WI38 (cell line): ENCODE data around the gene AREL1.

Experiments
- H3K4me3 ChIP-seq: 2 replicates; pipeline ENCODE4 v1.5.1; 2011; ENCODE audit warnings: low read depth, mild to moderate bottlenecking, control low read depth, low read length
- TF ChIP-seq, protein P1 (sequence below): IDR thresholded peaks from 2 replicates; pipeline ENCODE4 v1.5.1; 2012; ENCODE audit warnings: low read depth, mild to moderate bottlenecking, control low read depth, low read length

Gene AREL1

DNA sequence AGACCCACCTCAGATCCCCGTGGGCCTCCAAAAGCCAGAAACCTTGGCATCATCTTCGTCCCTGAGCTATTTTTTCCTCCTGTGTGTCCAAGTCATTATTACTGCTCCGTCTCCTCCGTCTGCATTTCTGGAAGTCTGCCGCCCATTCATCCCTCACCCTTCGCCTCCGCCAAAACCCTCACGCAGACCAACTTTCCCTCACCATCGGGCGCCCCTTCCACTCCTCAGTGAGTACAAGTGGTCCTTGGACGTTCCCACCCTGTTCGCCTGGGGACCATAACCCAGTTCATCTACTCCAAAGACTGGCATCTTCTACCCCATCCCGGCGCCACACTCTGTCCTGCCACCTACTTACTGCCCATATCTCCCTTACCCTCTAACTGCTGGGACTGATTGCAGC lies 97.1 kb downstream of the AREL1 start:
- TF ChIP-seq, protein P1, sequence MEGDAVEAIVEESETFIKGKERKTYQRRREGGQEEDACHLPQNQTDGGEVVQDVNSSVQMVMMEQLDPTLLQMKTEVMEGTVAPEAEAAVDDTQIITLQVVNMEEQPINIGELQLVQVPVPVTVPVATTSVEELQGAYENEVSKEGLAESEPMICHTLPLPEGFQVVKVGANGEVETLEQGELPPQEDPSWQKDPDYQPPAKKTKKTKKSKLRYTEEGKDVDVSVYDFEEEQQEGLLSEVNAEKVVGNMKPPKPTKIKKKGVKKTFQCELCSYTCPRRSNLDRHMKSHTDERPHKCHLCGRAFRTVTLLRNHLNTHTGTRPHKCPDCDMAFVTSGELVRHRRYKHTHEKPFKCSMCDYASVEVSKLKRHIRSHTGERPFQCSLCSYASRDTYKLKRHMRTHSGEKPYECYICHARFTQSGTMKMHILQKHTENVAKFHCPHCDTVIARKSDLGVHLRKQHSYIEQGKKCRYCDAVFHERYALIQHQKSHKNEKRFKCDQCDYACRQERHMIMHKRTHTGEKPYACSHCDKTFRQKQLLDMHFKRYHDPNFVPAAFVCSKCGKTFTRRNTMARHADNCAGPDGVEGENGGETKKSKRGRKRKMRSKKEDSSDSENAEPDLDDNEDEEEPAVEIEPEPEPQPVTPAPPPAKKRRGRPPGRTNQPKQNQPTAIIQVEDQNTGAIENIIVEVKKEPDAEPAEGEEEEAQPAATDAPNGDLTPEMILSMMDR = no peak
- no peak overlapping the region for H3K4me3 ChIP-seq

DNA sequence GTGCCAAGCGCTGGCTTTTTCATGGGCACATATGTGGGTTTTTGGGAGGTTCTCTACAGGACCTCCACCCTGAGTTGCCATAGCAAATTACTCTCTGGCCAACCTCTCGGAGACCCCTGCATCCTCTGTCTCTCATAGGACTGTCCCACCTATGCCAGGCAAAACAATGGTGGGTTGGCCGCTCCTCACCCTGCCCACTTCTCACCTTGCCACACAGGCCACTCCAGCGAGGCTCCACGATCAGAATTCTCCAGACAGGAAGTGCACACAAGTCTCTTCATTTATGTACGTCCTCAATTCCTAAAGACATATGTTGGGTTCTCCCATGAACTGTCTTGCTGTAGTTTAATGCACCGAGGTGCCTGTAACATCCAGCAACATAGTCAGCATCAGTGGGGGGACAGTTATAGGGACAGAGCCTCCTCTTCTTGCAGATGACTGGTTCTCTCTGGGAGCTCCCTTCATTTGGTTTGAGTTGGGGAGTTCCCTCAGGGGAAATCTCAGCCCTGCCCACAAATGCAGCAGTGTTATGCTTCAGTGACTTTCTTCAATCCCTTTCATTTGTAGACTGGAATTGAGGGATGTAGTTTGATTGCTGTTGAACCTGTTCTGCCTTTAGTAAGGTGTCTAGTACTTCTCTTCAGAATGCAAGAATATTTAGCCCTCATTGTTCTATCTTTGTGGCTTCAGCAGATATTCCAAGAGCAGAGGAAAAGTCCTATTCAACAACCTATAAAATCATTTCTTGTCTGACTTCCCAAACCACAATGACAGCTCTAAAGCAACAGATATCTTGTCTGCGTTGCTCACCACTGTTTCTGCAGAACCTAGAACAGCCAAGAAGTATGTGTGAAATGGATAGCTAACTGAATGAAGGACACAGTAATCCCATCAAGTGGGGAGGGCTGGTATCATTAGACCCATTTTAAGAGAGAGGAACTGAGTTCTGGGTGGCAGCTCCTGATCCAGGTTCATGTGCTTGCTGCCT lies 98.1 kb downstream of the AREL1 start:
- no peak overlapping the region for H3K4me3 ChIP-seq
- TF ChIP-seq, protein P1 = no peak

DNA sequence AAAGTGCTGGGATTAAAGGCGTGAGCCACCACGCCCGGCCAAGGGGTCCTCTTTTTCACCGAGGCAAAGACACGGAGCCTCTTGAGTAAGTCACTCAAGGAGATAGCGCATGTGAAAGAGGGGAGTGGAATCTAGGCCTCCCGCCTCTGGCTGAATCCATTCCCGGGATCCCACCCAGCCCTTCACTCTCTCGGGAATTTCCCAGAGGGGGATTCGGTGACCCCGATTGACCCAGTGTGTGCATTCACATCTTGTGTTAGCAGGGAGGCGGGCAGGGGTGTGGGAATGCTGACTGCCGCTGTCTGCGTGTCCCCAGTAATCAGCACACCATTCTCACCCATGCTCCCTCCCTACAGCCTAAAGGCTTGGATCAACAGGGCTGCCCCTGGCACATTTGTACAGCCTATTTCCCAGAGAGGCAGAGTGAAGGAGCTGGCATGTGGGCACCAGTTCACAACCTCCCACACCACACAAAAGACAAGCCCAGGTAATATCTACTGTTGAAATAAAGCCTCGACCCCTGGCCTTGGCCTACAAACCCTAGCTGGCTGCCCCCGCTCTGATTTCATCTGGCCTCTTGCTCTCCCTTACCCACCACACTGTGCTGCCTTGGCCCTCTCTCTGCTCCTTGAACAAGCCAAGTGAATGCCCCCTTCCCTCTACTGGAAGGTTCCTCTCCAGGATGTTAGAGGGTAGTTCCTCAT lies 99.5 kb downstream of the AREL1 start:
- TF ChIP-seq, protein P1 = no peak
- H3K4me3 ChIP-seq = no peak overlapping the region

DNA sequence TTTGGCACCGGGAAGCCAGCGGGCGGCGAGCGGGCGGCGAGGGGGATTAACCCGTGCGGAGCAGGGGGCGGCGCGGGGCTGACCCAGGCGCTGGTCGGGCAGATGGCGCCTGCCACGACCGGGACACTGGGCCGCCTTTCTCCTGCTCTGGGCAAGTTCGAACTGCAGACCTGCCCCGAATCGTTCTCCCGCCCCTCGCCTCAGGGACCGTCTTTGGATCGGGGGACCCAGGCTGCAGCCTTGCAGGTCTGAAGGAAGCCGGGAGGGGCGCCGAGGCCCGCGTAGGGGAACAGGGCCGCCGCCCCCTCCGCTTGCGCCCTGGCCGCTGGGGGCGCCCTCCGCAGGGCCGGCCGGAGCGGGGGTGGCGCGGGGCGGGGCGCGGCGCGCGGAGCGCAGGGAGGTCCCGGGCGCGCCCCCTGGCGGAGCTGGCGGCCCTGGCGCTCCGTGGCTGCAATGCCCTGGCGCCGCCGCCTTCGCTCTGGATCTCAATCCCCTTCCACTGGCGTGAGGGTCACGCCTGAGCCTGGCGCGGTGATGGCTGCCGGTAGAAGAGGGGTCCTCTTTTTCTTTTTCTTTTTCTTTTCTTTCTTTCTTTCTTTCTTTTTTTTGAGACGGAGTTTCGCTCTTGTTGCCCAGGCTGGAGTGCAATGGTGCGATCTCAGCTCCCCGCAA lies 100.4 kb downstream of the AREL1 start:
- TF ChIP-seq, protein P1 = peak; percentile 41
- H3K4me3 ChIP-seq = peak overlapping the region; percentile 74

DNA sequence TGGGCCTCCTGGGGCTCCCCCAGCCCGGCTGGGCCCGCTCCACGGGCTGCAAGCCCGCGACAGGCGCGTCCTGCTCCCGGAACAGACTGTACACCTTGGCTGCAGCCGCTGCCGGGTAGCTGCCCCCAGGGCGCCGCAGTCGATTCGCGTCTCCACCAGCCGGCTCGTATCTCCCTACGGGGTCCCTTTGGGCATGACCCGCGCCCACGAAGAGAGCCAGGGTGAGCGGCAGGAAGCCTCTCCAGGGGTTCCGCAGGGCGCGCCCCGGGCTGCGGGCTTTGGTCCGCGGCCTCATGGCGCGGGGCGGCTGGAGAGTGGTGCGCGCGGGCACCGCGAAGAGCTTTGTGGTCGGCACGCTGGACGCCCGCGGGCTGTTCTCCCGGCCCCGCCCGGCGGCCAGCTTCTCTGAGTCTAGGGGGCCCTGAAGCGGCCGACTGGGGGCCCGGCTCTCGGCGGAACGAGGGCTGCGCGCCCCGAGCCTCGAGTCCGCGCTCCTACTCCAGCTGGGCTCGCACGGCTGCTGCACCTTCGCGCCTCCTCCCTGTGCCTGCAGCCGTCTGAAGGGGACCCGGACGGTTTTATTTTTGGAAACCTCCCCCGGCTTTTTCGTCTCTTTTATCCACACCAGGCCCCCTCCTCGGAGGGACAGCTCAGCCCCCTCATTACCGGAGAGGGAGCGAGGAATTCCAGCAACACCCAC lies 101.1 kb downstream of the AREL1 start, which contains the start of gene LTBP2:
Gene LTBP2 (minus strand): TSS at position 588 of the 700 bp plus-strand sequence. CDS start 293 bp downstream, at position 295.
- TF ChIP-seq, protein P1 = no peak
- peak within 1 kb of the TSS; percentile 74 for H3K4me3 ChIP-seq
